Measurements from ENCODE around the gene RGPD4.

The RGPD4 gene

GRCh38 chr2:107927034-107927534 lies 100.4 kb downstream of the RGPD4 start:
- no peak for DNase-seq (ENCODE audit: low spot score)

GRCh38 chr2:107931412-107931811 lies 104.7 kb downstream of the RGPD4 start:
- no peak for DNase-seq (ENCODE audit: low spot score)

GRCh38 chr2:107932488-107932887 lies 105.8 kb downstream of the RGPD4 start:
- no peak for DNase-seq (ENCODE audit: low spot score)

- DNase-seq (ENCODE audit: low spot score): no peak
These were observed 106.3 kb downstream of the RGPD4 start for GRCh38 chr2:107932979-107933378.

GRCh38 chr2:107936433-107937359 lies 110.0 kb downstream of the RGPD4 start:
- DNase-seq (ENCODE audit: low spot score): no peak

All from hepatic stellate cell (primary cell).